GM21526 (cell line): Measurements from ENCODE around the gene CSK.

ENCODE experiments used
- ATAC-seq: cut with Tn5 transposase; IDR thresholded peaks from one replicate; pipeline ENCODE4 v1.9.1; 2021; ENCODE audit warnings: moderate library complexity; ENCODE audit not compliant: unreplicated experiment, low FRiP score

CSK gene

DNA sequence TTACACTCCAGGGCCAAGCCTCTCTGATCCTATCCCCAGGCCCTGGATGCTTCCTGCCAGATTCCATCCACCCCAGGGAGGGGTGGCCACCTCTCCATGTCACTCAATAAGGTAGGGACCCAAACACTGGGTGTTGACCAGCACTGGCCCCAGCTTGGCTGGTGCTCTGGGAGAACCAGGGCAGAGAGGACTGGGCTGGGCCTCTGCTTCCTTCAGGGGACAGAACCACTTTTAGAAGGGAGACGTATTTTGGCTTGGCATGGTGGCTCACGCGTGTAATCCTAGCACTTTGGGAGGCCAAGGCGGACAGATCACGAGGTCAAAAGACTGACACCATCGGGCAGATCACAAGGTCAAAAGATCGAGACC lies 39.9 kb downstream of the CSK start:
- ATAC-seq = no peak

DNA sequence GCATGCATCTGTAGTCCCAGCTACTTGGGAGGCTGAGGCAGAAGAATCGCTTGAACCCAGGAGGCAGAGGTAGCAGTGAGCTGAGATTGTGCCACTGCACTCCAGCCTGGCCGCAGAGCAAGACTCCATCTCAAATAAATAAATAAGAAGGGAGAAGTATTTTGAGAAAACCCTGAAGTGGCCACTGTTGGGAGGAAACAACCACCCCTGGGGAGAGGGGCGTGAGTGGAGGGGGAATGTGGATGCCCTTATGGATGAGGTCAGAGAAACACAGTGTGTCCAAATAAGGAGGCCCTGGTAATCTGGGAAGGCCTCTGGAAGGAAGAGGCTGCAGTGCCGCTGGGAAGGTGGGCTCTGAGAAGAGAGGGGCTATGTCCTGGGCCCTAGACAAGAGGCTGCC lies 40.4 kb downstream of the CSK start:
- no peak for ATAC-seq

DNA sequence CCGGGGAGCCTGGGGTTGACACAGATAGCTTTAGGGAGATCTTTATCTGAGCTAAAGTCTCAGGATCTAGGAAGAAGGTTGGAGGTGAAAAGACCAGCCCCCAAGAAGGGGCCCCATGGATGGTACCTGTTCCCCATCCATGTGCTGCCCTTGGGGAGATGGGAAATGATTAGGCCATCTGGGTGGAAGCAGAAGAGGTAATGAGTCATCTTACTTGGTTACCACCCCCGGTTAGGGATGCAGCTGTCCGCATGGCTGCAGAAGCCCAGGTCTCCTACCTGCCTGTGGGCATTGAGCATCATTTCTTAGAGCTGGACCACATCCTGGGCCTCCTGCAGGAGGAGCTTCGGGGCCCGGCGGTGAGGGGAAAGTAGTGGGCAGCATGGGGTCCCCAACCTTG lies 41.4 kb downstream of the CSK start:
- no peak for ATAC-seq

DNA sequence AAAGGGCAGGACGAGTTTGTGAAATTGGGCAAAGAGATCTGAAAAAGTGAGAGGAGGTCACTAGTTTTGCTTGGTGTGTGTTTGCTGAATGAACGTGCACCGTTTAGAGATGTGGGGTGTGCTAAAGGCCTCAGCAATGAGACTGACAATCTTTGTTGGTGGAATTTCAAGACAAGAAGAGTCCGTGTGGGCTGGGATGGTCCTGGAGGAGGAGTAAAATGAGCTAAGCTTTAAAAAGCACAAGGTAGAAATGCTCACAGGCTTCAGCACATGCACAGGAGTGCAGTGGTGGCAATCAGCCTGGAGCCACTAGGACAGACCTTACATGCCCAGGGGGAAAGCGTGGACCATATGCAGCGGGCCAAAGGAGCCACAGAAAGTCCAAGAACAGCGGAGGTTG lies 43.1 kb downstream of the CSK start:
- no peak for ATAC-seq

DNA sequence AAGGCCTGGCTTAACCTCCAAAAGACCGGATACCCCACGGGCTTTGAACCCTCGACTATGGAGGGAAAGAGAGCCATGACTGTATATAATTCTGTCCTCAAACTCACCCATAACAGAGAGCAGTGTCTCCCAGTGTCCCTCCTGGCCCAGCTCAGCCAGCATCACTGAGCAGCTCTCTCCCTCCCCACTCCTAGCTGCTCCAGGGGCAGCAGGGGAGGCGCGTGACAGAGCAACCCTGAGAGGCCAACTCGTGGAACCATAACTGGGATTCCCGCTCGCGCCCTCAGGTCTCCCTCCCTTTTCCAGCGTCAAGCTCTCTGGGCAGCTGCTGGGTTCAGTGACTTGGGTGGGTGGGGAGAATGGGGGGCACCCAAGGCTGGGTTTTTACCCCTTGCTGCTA lies 44.0 kb downstream of the CSK start:
- ATAC-seq = no peak

DNA sequence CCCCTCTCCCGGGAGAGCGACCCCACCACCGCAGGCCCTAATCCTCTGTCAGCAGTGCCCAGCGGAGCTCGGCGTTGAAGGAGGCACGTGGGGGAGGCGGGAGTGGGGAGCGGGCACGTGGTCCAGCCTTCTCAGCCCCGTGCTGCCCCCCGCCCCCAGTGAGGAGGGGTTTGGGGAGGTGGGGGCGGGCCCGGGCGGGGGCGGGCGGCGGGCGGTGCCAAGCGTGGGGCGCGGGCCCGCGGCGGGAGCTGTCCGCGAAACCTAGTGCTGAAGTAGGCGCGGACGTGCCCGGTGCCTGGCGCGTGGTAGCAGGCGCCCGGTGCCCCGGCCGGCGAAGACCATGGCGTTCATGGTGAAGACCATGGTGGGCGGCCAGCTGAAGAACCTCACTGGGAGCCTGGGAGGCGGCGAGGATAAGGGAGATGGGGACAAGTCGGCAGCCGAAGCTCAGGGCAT lies 44.5 kb downstream of the CSK start, which contains the start of gene CPLX3:
Gene CPLX3, plus strand, starts transcription at position 264 of the 456 bp plus-strand sequence. Its CDS starts 77 bp downstream, at position 341.
- no peak for ATAC-seq

DNA sequence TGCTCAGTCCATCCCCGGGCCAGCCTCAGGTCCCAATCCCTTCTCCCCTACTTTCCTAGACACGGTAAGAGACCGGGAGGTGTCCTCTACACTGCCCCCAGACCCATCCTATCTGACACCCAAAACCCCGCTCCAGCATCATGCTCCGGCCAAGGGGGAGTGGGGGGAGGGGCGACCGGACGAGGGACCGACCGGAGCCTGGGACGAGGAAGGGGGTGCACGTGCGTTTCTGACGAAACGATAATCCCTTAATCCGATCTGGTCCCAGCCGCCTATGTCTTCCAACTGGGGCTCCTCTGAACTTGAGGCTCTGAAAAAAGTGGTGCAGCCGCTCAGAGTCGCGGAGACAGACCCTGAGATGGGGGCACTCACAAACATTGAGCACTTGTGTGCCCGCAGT lies 45.0 kb downstream of the CSK start:
- ATAC-seq = no peak

DNA sequence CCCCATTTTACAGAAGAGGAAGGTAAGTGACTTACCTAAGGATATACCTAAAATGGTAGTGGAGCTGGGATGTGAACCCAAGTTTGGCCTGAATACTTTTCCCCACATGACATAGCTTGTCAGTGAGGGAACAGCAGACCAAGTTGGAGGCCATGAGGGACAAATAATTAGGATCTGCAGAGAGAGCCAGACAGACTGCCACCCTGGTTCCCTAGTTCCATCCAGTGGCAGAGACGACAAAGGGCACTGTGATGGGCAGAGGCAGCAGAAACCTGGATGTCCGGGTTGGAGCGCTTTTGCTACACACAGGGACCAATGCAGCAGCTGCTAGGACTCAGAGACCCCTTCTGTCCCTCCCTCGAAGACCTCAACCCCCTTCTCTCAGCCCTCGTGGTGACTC lies 45.7 kb downstream of the CSK start:
- ATAC-seq = no peak

DNA sequence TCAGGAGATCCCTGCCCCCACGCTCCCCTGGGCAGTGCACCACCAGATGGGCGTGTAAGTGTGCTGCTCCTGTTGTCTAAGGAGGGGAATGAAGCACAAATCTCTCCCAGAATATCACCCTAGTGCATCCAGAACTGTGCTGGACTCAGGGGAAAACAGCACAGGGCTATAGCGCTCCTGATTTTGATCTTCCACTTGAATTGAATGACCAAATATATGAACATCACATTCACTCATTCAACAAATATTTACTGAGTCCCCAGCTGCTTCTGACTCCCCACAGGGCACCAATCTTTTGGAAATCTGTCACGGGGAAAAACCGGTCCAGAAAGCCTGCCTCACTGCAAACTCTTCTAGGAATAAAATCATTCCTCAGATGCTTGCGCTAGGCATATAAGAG lies 47.0 kb downstream of the CSK start:
- ATAC-seq = no peak

DNA sequence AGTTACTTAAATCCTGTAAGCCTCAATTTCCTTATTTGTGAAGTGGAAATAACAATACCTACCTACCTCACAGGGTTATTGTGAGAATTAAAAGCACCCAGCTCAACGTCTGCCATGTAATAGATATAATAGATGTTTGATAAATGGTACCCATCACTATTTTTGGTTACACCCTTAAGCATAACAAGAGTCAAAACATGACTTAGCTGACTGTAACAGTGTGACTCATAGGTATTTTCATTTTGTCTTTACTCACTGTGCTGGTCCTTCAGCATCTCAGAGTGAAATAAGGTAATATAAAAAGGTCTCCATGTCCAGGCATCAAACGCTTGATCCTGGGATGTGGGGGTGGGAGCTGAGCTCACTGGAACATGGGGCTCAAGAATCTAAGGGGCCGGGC lies 47.6 kb downstream of the CSK start:
- ATAC-seq = no peak

DNA sequence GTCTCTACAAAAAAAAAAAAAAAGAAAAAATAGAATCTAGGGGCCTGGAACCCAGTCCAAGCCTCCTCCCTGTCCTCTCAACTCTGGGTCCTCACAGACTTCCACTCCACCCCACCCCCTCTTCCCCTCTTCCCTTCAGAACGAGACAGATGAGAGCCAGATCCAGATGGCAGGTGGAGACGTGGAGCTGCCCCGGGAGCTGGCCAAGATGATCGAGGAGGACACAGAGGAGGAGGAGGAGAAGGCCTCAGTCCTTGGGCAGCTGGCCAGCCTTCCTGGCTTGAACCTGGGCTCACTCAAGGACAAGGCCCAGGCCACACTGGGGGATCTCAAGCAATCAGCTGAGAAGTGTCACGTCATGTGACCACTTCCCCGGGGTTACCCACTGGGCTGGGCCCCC lies 48.1 kb downstream of the CSK start:
- no peak for ATAC-seq

DNA sequence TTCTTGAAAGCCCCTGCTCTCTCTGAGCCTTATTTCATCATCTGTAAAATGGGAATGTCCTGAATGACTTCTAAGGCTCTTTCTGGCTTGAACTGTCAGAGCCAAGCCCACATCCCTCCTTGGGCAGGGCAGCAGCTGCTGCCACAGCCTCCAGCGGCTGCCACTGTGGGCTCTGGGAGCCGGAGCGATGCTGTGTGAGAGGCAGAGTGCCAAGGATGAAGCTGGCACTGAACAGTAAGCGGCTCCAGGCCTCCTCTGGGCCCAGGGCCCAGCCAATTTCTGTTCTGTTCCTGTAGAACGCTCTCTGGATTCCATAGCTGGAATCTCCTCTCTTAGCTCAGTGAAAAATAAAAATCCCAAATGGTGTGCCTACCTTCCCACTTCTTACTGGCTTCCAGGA lies 49.0 kb downstream of the CSK start:
- no peak for ATAC-seq

DNA sequence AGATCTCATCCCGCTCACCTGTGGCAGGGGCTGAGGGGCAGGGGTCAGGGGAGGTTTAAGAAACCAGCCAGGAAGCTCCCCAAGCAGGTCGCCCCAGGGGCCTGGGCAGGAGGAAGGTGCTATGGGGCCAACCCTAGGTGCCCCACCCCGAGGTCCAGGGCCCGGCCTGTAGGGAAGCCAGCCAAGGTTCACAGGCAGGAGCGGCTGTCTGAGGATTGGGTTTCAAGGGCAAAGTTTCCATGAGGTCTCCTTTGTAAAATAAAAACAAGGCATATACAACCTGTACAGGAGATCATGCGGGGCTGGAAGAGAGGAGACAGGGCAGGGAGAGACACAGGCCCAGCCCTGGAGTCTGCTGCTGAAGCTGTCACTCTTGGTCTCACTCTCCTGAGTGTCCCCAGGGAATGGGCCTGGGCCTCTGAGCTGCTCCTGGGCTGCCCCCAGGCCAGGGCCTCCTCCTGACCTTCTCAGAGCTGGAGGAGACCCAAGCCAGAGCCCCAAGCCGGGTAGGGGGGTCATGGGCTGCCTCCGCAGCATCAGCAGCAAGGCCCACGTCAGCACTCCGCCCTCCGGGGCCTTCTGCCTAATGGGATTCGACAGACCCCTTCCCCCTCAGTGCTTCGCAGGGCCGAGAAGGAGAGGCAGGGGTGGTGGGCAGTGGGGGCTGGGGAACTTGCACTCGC lies 50.1 kb downstream of the CSK start:
- no peak for ATAC-seq

DNA sequence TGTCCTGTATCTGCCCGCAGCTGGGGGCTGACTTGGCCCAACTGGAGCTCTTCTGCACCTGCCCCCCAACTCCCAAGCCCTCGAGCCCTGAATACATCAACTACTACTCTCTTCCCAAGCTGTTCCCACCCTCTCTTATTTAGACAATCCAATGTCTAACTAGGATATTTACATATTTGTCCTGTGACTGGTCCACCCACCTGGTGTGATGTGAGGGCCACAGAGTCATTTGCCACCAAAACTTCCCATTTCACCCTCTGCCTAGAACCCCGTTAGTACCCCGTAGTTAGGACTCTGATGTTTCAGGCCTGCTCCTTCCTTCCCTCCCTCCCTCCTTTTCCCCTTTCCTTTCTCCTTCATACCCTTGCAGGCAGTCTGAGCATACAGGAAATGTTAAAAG lies 50.9 kb downstream of the CSK start:
- no peak for ATAC-seq

DNA sequence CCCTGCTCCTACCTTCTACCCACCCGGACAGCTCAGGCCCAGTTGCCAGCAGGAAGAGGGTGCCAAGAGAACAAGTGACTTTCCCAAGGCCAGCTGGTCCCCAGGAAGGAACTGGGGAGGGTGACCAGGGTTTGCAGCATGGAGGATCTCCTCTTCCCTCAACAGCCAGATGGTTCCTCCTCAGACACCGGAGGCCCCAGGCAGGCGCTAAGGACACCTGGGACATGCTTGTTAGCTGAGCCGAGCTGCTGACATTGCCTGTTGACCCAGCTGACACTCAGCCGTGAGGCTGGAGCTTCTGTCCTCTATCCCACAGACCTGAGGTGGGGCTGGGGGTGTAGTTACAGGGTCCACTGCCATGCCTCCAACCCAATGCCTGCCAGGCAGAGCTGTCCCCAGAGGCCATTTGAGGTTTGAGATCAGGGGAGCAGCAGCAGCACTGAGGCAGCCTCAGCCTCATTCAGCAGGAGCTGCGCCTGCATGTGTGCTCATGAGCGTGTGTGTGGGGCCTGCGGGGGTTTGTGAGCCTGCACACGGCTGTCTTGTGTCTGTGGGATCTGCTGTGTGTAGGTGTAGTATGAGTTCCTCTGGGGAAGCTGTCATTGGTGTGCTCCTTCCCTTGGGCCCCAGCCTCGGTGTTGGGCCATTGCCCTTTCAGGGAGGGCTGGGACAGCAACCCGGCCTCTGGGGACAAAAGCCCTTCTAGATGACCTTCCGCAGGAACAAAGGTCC lies 51.7 kb downstream of the CSK start:
- no peak for ATAC-seq

DNA sequence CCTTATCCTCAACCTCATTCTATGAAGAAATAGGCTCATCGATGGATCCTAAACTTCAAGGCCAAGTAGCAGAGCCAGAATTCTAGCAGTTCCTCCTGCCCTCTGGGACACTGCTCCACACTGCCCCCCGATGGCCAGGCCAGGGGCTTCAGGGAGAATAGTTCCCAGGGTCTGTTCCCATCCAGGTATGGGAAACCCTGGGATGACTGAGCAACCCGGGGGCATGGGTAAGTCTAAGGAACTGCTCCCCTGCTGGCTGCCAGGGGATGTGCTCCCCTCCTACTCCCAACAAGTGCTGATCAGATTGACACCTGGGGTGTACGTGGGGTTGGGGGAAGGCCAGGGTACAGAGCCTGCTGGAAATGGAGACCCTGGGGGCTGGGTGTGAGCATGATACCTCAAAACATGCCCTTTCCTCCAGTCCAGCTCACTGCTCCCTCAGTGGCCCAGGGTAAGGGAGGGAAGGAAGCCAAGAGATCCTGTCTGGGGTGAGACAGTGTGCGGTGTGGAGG lies 53.5 kb downstream of the CSK start:
- no peak for ATAC-seq

DNA sequence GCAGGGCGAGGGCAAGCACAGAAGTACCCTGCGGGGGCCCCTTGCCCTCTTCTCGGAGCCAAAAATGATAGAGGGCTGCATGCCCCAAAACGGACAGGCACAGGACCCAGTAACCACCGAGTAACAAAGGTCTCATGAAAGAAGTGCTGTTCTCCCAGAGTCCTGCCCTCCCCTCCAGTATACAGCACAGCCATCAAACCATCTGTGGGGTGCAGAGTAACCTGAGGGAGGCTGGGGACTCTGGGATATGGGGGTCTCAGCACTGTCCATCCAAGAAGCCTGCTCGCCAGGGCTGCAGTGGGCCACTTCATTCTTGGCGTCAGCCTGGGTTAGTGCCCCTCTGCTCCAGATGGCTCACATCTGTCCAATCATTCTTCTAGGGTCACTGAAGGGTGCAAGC lies 55.0 kb downstream of the CSK start:
- ATAC-seq = no peak

DNA sequence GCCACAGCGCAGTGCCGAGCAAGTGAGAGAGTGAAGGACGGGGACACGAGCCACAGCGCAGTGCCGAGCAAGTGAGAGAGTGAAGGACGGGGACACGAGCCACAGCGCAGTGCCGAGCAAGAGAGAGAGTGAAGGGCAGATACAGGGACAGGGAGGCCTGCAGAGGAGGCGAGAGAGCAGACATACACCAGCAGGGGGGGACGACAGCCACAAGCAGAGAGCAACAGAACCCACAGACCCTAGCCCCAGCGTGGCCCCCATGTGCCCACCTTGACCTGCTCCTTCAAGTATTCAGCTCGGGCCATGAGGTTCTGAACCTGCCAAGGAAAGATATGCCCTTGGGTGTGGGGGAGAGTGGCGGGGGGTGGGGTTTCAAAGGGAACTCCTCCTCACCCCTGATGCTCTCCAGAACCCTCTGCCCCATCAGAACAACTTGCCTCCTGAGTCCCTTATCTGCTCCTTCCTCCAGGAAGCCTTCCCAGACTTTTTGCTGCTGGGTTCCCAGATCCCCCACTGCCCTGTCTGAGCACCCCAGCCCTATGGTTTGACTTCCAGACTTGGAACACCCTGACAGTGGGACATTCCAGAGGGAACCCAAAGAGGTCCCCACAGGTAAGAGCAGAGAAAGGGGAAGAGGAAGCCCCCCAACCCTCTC lies 55.7 kb downstream of the CSK start:
- ATAC-seq = no peak

DNA sequence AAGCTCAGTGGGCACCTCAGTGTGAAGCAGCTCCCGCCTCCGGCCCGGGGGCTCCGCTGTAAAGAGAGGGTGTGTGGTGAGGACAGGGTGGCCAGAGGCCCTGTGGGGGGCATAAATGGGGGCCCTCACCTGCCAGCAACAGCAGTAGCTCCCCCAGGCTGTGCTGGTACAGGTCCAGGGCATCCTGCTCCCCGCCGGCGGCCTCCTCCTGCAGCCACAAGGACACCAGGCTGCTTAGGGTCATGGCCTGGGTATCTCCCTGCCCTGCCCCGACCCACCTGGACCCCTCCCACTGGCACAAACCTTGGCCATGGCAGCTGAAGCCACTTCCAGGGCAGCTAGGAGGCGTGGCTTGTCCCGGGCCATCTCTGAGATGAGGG lies 56.2 kb downstream of the CSK start:
- ATAC-seq = no peak

DNA sequence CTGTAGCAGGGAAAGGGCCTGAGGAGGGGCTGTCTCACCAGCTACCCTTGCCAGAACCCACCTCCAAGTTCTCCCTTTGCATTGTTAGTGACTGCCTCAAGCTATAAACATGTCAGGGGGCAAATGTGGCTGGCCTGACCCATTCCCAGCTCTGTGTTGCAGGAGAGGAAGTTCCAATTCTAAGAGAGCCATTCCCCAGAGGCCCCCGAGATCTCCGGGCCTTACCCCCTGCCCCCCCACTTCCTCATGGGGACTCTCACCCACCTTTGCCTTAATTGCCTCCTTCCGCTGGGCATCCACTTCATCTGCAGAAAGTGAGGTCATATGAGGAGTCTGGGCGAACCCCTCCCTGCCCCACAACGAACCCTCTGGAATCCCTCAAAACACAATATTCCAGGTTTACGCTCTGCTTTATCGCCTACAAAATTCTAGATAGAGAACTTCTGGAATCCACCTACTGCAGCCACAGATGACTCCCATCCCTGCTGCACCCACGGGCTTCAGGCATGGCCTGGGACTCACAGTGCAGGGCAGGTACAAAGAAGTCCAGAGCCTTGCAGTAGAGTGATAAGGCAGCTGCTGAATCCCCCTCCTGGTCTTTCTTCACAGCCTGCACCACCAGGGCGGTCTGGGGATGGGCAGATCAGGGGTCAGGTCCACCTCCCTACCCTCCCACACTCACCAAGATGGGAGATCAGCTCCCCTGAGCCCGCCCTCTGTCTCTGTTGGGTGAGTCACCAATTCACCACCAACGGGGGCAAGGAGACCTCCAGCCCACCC lies 57.1 kb downstream of the CSK start:
- no peak for ATAC-seq
